Adrenal gland (tissue), 5 donors: ENCODE data around the gene NAALADL2.

ENCODE experiments used
- CTCF ChIP-seq, 6 experiments: fragments of 450-650 bp in 4 of 6; fragments of 200-600 bp in 2 of 6; sonication (generic) in 1 of 6; IDR thresholded peaks; 1 replicate in 5 of 6; 2 replicates in 1 of 6; pipeline versions ENCODE4 v1.5.1 to v1.8.0; 2016 to 2021; ENCODE audit warnings: antibody characterized with exemption in 6 of 6, mild to moderate bottlenecking in 2 of 6, moderate library complexity in 1 of 6
- POLR2A ChIP-seq, 2 donors: fragments of 450-650 bp; IDR thresholded peaks; one replicate each; pipeline ENCODE4 v1.6.1; 2017; ENCODE audit warnings: antibody characterized with exemption in 2 of 2, mild to moderate bottlenecking in 2 of 2, moderate library complexity in 1 of 2
- donor health status: DM: no; HTN: no; CAD: no.

GRCh38 chr3:175066617-175067415, 207.7 kb downstream of the NAALADL2 start:
- no peak for TF ChIP-seq CTCF (IDR thresholded peaks at IDR 0.05)
- TF ChIP-seq POLR2A (IDR thresholded peaks at IDR 0.05): no peak
